Heart right ventricle (tissue), 16 donors: ENCODE data around the gene NTNG2. TPM values are rescaled to one million over a fixed set of nuclear protein-coding genes. Genes with fewer than 3 reads are reported as not detected.

Source experiments
- ATAC-seq, 8 donors: fragments of 200-7000 bp; cut with Tn5 transposase; one replicate each; pipeline ENCODE4 v1.9.1; 2020; ENCODE audit warnings: mild to moderate bottlenecking in 8 of 8, moderate library complexity in 8 of 8, moderate number of reproducible peaks in 1 of 8
- DNase-seq, 2 donors: peaks; one replicate each; pipeline ENCODE4 v3.0.0-alpha.2; 2020
- H3K27ac ChIP-seq, 10 donors: fragments of 200-600 bp; sonication (generic) in 2 of 10; one replicate each; pipeline versions ENCODE4 v1.5.0 to v1.8.0; 2020 to 2022; ENCODE audit warnings: mild to moderate bottlenecking in 3 of 10
- H3K27me3 ChIP-seq, 7 donors: fragments of 200-600 bp; one replicate each; pipeline ENCODE4 v1.8.0; 2021 to 2022; ENCODE audit warnings: mild to moderate bottlenecking in 2 of 7
- H3K36me3 ChIP-seq, 9 donors: fragments of 200-600 bp; sonication (generic) in 1 of 9; one replicate each; pipeline versions ENCODE4 v1.5.0 to v1.8.0; 2020 to 2022; ENCODE audit warnings: mild to moderate bottlenecking in 2 of 9
- H3K4me1 ChIP-seq, 9 donors: fragments of 200-600 bp; sonication (generic) in 1 of 9; one replicate each; pipeline versions ENCODE4 v1.5.0 to v1.8.0; 2020 to 2022; ENCODE audit warnings: mild to moderate bottlenecking in 4 of 9
- H3K4me3 ChIP-seq, 10 donors: fragments of 200-600 bp; sonication (generic) in 2 of 10; one replicate each; pipeline versions ENCODE4 v1.5.0 to v1.8.0; 2020 to 2022; ENCODE audit warnings: mild to moderate bottlenecking in 7 of 10, moderate library complexity in 2 of 10
- H3K9me3 ChIP-seq, 11 donors: fragments of 200-600 bp in 10 of 11; sonication (generic) in 2 of 11; one replicate each; pipeline versions ENCODE4 v1.5.0 to v1.8.0; 2013 to 2022; ENCODE audit warnings: mild to moderate bottlenecking in 2 of 11, control low read depth in 1 of 11, moderate library complexity in 1 of 11
- CTCF ChIP-seq, 9 donors: fragments of 200-600 bp; sonication (generic) in 2 of 9; IDR thresholded peaks; one replicate each; pipeline versions ENCODE4 v1.5.0 to v1.8.0; 2021 to 2022; ENCODE audit warnings: antibody characterized with exemption in 9 of 9, mild to moderate bottlenecking in 5 of 9, moderate library complexity in 1 of 9
- WGBS, 2 donors: extraction: QIAGEN DNeasy Blood & Tissue Kit; methylation state at CpG; one replicate each; pipeline ENCODE4 v1.1.7; 2013; ENCODE audit warnings: inconsistent platforms in 1 of 2; 5-methylcytosine and 5-hydroxymethylcytosine counted together
- intact Hi-C, 10 donors: fragments of 100-400 bp; cut with DNase I; formaldehyde crosslinking; loops; one replicate each; pipeline versions ENCODE4 v1.11.1 to v1.14.2; 2022
- polyA plus RNA-seq, 2 donors: library from polyadenylated mRNA; stranded (reverse); fragments of 200-250 nt; gene quantifications; one replicate each; pipeline ENCODE4 v1.2.3, GENCODE V29; 2013
- total RNA-seq, 10 donors: library from RNA; stranded (reverse); fragmentation: NEBNext Ultra II Directional in 3 of 10; extraction: Animal tissue kit (Norgen Biotek cat#: 25700) in 3 of 10; gene quantifications; one replicate each; pipeline versions ENCODE4 v1.2.1 to v1.2.4, GENCODE V29; 2021 to 2023
- donor health status: Arrhythmogenic right ventricular cardiomyopathy.
- donor health status: ischemic (EF 13 %, LVEDD 7.1; RV severe dilation, severe dysfunction).
- donor health status: healthy with polysubstance abuse.
- donor health status: DM: no; HTN: yes; CAD: no.
- donor health status: DM: no; HTN: no; CAD: no.
- donor health status: ischemic (EF 25% LVEDD 6.9; RV normal size, moderate dysfunction).
- donor health status: ischemic (EF 25% LVEDD 5.7; RV mildly dilated, moderate dysfunction).
- donor health status: healthy.
- donor health status: DM: yes; HTN: yes; CAD: no.
- donor health status: Ischemic cardiomyopathy.
- donor health status: ischemic (EF 35%, LVEDD 5.7; RV mildly dilated, moderate dysfunction).
- donor health status: nonischemic (EF 11% LVEDD 7.7; RV severe dilation, severe dysfunction).
- donor health status: DM: yes; HTN: yes; CAD: no.
- donor health status: PGD.
- donor health status: ischemic (EF 29% LVEDD 5.4; RV normal size, mild dysfunction).
- donor health status: nonischemic (EF 23%, LVEDD 6.1; RV moderate dilation, normal function).

NTNG2 gene
- total and polyA plus RNA-seq, 12 donors: 0.29 to 7.6 (median 2.9) TPM

- intact Hi-C loops: loop anchor here in 2 of 10 donors (5.0 to 10.0 kb wide), 2 partner anchors 108 to 1149 kb away; no protein-coding TSS in a partner anchor
- WGBS, 2 donors: 78 to 82% methylated on average over 7 of the region's 7 CpGs
- no peak for DNase-seq
- Histone ChIP-seq H3K4me1 (peaks cover 0 to 11% (median 10%) of the 10 kb centered on the region in 9 donors), H3K27me3 (no peaks in the 10 kb centered on the region), H3K27ac (no peak overlapping the region), H3K36me3 (peaks cover 0 to 100% (median 80%) of the 10 kb centered on the region in 9 donors), H3K4me3 (no peak overlapping the region), H3K9me3 (no peaks in the 10 kb centered on the region)
- ATAC-seq: no peak
- TF ChIP-seq CTCF (IDR thresholded peaks at IDR 0.05): no peak
These were observed 122.0 kb downstream of the NTNG2 start for GRCh38 chr9:132283863-132284262.

GRCh38 chr9:132287256-132287760, 125.5 kb downstream of the NTNG2 start:
- H3K4me3 ChIP-seq: no peak overlapping the region
- H3K36me3 ChIP-seq: peaks cover 0 to 100% (median 50%) of the 10 kb centered on the region in 9 donors
- intact Hi-C loops: loop anchor here in 1 of 10 donors (10.0 kb wide), 1 partner anchor 1153 kb away; no protein-coding TSS in a partner anchor

GRCh38 chr9:132288361-132288760, 126.5 kb downstream of the NTNG2 start:
- peak in 2 of 8 donors; percentile 21 to 28 for ATAC-seq
- no peaks in the 10 kb centered on the region for H3K9me3 ChIP-seq
- no peak overlapping the region for H3K4me3 ChIP-seq
- intact Hi-C loops: loop anchor here in 1 of 10 donors (10.0 kb wide), 1 partner anchor 1154 kb away; no protein-coding TSS in a partner anchor
- H3K36me3 ChIP-seq: peaks cover 0 to 100% (median 46%) of the 10 kb centered on the region in 9 donors
- peaks cover 0 to 20% (median 18%) of the 10 kb centered on the region in 9 donors for H3K4me1 ChIP-seq
- peak overlapping the region in 5 of 10 donors; percentile 13 to 52 (median 22) for H3K27ac ChIP-seq
- no peak for DNase-seq
- H3K27me3 ChIP-seq: no peaks in the 10 kb centered on the region
- no peak for TF ChIP-seq CTCF (IDR thresholded peaks at IDR 0.05)
- WGBS, 2 donors: 0 to 4% methylated on average over 1 of the region's 1 CpG

More at GRCh38 chr9:132287256-132287760, 125.5 kb downstream of the NTNG2 start:
- Histone ChIP-seq H3K9me3 (no peaks in the 10 kb centered on the region), H3K27ac (no peak overlapping the region), H3K4me1 (peaks cover 0 to 20% (median 18%) of the 10 kb centered on the region in 9 donors), H3K27me3 (no peaks in the 10 kb centered on the region)
- ATAC-seq (no peak), DNase-seq (no peak)
- no peak for TF ChIP-seq CTCF (IDR thresholded peaks at IDR 0.05)
- WGBS, 2 donors: 78 to 83% methylated on average over 3 of the region's 3 CpGs

- H3K9me3 ChIP-seq: no peaks in the 10 kb centered on the region
- peak overlapping the region in 5 of 10 donors; percentile 13 to 52 (median 23) for H3K27ac ChIP-seq
- intact Hi-C loops: loop anchor here in 1 of 10 donors (10.0 kb wide), 1 partner anchor 1154 kb away; no protein-coding TSS in a partner anchor
- ATAC-seq (peak in 1 of 8 donors; percentile 39), DNase-seq (no peak)
- TF ChIP-seq CTCF (IDR thresholded peaks at IDR 0.05): no peak
- no peak overlapping the region for H3K4me3 ChIP-seq
- H3K36me3 ChIP-seq: peaks cover 0 to 100% (median 42%) of the 10 kb centered on the region in 9 donors
- peaks cover 0 to 20% (median 18%) of the 10 kb centered on the region in 9 donors for H3K4me1 ChIP-seq
- no peaks in the 10 kb centered on the region for H3K27me3 ChIP-seq
- 57 to 60% methylated on average over 2 of the region's 2 CpGs for WGBS, 2 donors
These were observed 127.1 kb downstream of the NTNG2 start for GRCh38 chr9:132288966-132289365.
